GM18502 (cell line): ENCODE measurements around the gene ATP10B.
A peak's percentile ranks its signal among the peaks of the same experiment; 100 is the strongest.

Experiments used
- ATAC-seq: cut with Tn5 transposase; IDR thresholded peaks from one replicate; pipeline ENCODE4 v1.9.1; 2021; ENCODE audit warnings: mild to moderate bottlenecking; ENCODE audit not compliant: unreplicated experiment, poor library complexity

Gene ATP10B

DNA sequence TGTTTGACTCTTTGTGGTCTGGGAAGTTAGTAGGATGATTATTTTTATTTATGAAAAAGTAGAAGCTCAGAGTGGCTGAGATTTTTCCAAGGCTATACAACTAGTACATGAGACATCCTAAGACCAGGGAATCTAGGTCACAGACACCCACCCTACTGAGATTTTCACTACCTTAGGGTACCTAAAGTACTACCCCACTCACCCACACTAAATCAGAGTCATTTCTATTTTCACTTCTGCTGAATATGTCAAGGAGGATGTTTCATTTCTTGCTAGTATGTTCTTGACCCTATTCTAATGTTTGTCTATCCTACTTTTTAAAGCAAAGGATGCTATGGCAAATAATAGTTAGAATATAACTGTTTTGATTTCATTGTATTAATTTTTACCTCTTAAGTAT, 206.0 kb downstream of the ATP10B start:
- ATAC-seq: no peak

DNA sequence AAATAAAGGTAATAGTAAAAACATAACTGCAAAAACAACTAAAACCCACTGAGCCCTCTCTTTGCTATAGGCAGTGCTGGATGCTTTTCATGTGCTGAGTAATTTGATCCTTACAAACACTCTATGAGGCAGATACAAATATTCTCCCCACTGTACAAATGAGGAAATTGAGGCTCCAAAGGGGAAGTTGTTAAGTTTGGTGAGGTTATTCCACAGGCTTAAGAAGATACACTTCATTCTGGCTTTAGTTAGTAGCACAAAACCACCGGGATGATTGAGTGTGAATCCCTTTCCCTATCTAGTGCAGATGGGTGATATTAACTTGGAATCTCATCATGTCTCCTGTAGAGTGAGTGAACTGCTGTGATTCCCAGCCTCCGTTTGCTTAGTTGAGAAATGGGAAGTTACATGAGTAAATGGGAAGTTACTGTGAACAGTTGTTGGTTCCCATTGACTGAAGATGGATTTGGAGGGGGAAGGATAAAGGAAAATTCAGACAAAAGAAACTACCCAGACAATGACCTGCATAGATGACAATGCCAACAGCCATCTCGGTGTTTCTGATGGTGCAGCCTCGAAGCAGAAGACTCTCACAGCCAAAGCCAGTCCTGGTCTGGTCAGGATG, 208.3 kb downstream of the ATP10B start:
- no peak for ATAC-seq

- no peak for ATAC-seq
Measured at GRCh38 chr5:160641405-160641804, 210.6 kb downstream of the ATP10B start.

DNA sequence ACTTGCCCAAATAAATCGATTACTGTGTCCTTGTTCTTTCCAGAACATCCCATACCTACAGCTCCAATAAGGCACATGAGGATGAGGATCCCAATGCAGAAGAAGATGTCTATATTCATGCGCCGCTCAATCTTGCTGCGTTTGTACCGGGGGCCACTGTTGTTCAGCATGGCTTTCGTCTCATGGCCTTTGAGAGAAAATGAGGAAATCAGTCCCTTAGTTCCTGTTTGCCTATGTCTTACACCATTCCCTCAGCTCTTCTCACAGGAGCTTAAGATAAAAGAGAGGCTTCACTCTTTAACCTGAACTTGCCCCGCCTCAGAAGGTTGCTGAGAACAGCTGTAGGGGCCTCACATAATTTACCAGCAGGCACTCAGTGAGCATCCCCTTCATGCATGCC, 211.6 kb downstream of the ATP10B start:
- no peak for ATAC-seq

DNA sequence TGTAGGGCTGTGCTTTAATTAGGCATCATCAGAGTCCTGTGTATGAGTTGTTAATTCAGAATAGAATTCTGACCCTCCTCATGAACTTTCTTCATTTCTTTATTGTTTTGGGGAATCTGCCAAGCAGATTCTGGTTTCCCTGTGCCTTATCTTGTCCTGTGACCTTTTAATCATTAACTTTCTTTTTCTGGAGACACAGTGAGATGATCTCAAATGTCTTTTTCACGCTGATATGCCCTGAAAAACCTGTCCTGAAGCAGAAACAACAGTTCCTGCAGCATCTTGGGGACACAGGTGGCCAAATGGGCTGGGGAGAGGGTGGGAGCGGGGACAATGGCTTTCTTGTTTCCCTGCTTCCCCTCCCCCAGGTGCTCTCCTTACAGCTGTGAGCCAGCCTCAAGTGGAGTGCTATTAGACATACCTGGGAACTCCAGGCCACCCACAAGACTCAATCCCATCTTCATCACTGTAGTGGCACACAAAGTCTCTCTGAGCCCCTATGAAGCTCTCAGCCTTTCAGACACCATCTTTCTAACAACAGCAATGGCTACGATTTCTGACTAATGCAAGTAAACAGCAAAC, 213.8 kb downstream of the ATP10B start:
- ATAC-seq: no peak

DNA sequence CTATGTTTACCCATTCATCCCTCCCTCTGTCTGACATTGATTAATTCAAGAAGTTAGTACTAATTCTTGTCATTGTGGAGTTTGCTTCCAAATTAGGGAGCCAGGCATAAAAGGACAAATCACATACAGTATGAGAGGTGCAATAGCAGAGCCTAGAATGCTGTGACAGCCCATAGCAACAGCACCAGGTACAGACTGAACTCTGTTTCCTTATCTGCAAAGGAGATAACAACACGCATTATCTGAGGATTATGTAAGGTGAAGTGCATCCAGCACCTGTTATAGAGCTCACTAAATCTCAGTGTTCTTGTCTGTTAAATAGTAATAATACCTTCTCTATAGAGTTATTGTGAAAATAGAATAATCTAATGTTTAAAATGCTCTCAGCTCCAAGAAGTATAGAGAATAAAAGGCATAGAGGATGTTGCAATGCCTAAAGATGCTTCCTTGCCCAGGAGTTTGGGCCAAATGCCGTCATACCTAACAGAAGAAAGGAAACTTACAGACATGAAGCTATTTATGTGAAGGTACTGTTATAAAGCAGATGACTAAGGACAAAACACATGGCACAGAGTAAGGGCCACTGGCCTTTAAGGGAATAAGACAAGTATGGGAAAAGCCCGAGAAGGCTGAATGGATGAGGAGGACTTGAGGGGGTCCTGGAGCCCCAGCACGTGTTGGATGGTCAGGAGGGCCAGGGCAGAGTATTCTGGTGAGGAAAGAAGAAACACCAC, 214.5 kb downstream of the ATP10B start:
- ATAC-seq: no peak

GRCh38 chr5:160635663-160636062, 216.3 kb downstream of the ATP10B start:
- ATAC-seq: no peak

DNA sequence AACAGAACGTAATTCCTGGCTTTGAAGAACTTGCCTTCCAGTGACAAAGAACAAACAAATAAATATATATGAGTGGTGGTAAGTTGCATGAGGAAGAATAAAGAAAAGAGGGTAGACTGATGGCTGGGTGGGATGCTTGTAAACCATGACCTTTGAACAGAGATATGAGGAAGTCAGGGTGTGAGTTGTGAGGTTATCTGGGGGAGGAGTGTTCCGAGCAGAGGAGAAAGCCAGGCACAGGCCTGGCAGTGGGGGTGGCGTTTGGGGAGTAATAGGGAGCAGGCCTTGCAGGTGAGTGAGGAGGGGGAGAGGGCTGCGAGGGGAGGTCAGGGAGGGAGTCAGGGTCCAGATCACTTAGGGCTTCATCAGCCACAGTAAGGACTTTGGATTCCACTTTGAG, 217.0 kb downstream of the ATP10B start:
- ATAC-seq: no peak

DNA sequence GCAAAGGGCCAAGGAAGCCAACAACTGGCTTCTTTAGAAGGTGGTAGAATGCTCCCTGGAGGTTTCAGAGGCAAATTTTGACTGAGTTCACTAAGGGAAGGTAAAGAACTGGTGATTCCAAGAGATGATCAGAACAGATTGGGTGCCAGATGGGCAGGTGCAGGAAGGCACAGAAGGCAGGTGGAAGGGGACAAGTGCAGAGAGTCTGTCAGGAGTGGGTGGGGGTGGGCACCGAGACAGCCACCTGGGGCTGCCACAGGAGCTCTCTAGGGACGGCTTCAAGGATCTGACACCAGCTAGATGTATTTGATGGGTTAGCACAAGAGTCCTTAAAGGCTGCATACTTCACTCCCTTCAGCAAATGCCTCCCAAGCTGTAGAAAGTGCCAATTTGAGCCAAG, 223.0 kb downstream of the ATP10B start:
- no peak for ATAC-seq

- ATAC-seq: no peak
Measured at GRCh38 chr5:160628619-160628968, 223.4 kb downstream of the ATP10B start.

DNA sequence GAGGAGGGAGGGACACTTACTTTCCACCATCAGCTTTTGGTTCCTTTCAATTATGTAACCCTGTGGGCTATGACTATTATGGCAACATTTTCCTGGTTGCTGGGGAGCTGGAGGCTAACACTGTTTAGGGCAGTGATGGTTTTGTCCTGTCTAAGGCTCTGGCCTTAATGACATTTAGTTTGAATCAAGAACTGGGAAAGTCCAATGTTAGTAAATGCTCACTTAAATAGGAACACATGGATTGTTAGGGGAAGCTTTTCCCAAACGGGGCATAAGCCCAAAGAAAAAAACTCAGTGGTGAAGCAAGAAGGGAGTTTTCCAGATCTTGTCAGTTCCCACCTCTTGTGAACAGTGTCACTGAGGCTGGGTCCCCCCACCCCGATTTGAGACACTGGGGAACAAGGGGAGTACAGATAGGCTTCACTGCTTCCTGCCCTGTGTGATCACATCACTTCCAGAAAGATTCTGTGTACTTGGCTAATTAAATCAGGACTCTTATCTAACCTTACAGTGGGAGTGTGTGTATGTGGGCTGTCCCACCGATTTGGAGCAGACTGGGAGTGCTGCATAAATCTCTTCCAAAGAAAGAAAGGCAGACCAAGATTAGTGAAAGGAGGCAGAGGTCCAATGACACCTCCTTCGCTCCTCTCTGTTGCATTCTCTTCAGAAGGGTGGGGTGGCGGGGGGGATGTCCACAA, 223.9 kb downstream of the ATP10B start:
- ATAC-seq: no peak

DNA sequence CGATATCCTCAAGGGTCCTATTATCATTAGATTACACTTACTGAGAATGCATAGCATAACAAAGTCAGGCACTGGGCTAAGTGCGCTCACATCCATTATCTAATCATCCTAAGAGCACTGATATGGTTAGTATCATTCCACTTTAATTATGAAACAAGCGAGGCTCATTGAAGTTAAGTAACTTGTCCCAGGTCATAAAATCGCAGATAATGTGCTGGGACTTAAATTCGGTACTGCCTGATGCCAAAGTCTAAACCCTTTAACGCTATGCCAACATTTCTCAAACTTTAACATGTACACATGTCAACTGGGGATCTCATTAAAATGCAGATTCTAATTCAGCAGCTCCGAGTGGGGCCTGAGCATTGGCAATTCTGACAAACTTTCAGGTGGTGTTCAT, 225.7 kb downstream of the ATP10B start:
- ATAC-seq: no peak

GRCh38 chr5:160621526-160621925, 230.5 kb downstream of the ATP10B start:
- no peak for ATAC-seq

GRCh38 chr5:160620401-160620800, 231.6 kb downstream of the ATP10B start:
- no peak for ATAC-seq

DNA sequence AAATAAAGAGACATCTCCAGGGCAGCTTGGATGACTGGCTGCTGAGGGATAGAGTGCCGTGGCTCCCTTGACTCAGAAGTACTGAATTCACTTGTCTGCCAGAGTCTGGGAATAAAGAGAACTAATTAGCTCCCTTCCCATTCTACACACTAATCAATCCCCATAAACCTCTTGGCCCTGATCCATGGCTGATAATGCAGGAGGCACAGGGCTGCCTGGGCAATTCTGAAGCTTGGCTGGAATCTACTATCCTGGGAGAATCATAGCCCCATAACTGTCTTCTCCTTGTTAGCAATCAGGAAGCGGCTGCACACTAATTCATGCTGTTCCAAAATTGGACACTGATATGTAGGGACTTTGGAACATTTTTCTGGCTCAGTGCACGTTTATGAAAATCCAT, 232.6 kb downstream of the ATP10B start:
- ATAC-seq: no peak

DNA sequence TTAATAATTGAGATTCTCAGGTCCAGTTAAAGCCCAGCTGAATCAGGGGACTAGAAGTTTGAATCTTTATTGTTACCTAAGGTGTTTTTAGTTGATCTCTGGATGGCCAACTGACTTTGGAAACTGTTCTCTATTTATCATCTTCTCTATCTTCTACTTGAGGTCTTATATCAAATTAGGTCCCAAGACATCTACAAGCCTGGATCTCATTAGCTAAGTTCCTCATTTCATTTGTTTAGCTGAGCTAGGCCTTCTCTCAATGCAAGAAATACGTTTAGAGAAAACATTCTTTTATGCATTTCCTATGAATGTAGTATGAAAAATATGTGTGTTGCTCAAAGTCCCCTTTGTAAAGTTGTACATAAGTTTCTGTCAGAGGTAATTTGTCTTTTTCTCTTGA, 233.7 kb downstream of the ATP10B start:
- ATAC-seq: no peak

DNA sequence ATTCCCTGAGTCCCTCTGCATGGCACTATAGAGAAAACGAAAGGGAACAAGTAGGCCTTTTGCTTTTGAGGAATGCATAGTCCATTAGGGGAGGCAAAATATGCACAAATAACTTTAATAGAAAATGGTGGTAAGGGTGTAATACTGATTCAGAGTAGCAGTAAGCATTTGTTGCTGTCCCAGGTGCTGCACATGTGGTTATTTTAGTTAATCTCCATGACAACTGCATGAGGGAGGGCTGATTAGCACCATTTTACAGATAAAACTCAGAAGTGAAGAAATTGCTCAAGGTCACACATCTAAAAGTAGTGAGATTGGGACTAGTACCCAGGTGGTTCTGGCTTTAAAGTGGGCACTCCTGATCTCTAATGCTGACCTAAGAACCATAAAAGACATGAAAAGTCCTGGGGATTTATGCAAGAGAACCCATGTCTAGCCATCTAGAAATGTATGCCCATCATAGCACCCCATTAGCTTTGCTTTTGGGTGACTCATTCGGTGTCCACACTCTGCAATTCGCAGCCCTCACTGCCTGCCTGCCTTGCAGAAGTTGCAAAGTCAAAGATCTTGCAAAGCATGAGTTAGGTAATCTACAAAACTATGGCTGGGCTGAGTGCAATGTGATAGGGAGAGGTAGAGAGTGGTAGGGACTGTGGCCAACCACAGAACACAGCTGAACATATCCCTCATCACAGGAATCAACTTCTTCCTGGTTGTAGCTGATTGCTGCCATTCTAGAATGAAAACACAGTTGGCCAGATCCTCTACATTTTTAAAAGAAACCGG, 235.1 kb downstream of the ATP10B start:
- no peak for ATAC-seq

DNA sequence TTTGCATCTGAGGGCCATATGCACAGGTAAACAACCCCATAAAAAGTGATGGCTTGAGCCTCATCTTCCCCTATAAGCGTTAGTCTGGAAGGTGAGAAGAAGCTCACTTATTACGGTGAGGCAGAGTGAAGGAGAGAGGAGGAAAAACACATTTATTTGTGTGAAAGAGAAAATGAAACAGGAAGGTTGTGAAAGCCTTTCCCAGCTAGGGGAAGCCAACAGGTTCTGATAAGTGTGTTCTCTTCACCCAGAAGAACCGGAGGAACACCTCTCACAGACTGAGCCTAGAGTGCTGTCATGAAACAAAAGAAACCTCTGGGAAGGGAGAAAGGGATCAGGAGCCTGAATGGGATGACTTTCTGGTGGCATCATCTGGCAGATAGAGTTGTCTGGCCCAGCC, 237.9 kb downstream of the ATP10B start:
- ATAC-seq: no peak

DNA sequence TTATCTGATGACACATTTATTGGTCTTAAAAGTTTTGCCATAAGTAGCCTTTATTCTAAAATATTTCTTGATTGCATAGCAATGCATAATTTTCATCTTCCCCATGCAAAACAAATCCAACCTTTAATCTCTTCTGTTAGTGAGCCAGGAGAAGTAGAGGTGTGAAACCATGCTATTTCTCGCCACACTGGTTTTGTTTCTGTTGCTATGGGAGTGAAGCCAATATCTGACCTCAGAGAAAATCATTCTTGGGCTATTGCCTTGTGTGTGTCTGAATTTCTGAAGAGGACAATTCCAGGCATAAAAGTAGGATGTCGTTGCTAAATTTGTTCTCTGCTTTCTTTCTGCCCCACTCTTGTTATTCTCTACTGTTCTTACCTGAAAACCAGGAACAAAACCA, 246.7 kb downstream of the ATP10B start:
- ATAC-seq: peak; percentile 60

DNA sequence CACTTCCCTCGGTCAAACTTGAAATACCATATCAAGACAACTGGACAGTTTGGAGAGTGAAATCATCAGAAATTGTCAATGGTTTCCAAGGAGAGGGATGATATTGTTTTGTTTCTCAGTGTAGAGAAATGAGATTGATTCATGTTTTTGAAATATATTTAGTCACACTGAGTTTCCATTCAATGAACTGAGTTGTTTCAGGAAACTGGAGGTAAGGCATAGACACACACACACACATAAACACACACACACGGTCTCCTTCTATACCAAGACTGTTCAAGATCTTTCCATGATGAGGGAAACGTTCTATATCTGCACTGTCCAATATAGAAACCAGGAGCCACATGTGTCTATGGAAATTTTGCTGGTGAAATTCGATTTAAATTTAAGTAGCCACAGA, 247.5 kb downstream of the ATP10B start:
- no peak for ATAC-seq

DNA sequence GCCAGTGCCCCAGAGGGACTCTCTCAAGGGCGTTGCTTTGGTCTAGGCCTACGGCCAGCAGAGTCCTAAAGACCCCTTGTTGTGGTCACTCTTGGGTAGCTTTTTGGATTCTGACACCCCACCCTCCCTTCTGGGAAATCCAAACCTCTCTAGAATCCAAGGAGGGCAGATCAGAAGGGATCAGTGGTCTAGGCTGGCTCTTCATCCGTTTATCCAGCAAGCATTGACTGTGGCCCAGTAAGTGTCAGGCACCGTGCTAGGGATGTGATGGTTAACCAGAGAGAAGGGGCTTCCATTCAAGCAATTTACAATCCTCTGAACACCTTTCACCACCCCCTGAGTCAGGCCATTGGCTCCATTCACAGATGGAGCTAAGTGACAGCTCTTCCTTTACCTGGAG, 249.3 kb downstream of the ATP10B start:
- ATAC-seq: no peak
